Right atrium auricular region (tissue), 2 donors: Measurements from ENCODE around the gene MRPS18C. TPM values are rescaled to one million over a fixed set of nuclear protein-coding genes. Genes with fewer than 3 reads are reported as not detected.
A peak's percentile ranks its signal among the peaks of the same experiment; 100 is the strongest.

Experiments
- DNase-seq: peaks from one replicate; pipeline ENCODE4 v3.0.0-alpha.2; 2019; ENCODE audit warnings: low spot score
- H3K27ac ChIP-seq, 2 donors: fragments of 200-600 bp; sonication (generic); 1 replicate in 1 of 2; 2 replicates in 1 of 2; pipeline ENCODE4 v1.5.1; 2016 to 2019
- H3K27me3 ChIP-seq, 2 donors: fragments of 200-600 bp; sonication (generic); one replicate each; pipeline versions ENCODE4 v1.5.1 to v1.6.0; 2017 to 2019
- H3K36me3 ChIP-seq: fragments of 200-600 bp; sonication (generic); one replicate; pipeline ENCODE4 v1.5.1; 2016
- H3K4me1 ChIP-seq, 2 donors: fragments of 200-600 bp; sonication (generic); one replicate each; pipeline versions ENCODE4 v1.5.1 to v1.6.0; 2017 to 2019
- H3K4me3 ChIP-seq, 2 donors: fragments of 200-600 bp; sonication (generic); 1 replicate in 1 of 2; 2 replicates in 1 of 2; pipeline ENCODE4 v1.5.1; 2017 to 2019; ENCODE audit warnings: mild to moderate bottlenecking in 1 of 2, moderate library complexity in 1 of 2
- H3K9me3 ChIP-seq, 2 donors: fragments of 200-600 bp; sonication (generic); one replicate each; pipeline ENCODE4 v1.5.1; 2019
- CTCF ChIP-seq, 2 donors: fragments of 200-600 bp; sonication (generic); IDR thresholded peaks; one replicate each; pipeline ENCODE4 v1.5.1; 2019; ENCODE audit warnings: antibody characterized with exemption in 2 of 2
- total RNA-seq, 2 donors: library from RNA; depleted of rRNA; stranded (reverse); fragments of >200 nt; gene quantifications; one replicate each; pipeline ENCODE4 v1.1.0, GENCODE V29; 2016

MRPS18C gene
- total RNA-seq, 2 donors from 2014 or later = 23.9 to 28.8 TPM

- H3K9me3 ChIP-seq = no peaks in the 10 kb centered on the region
- peak overlapping the region; percentile 95 to 98 for H3K27ac ChIP-seq
- H3K4me1 ChIP-seq = peaks cover 0 to 26% of the 10 kb centered on the region in 2 donors
- H3K4me3 ChIP-seq = peak overlapping the region; percentile 79 to 87
- no peaks in the 10 kb centered on the region for H3K27me3 ChIP-seq
- TF ChIP-seq CTCF (IDR thresholded peaks at IDR 0.05) = no peak
- DNase-seq = no peak
- H3K36me3 ChIP-seq = peaks cover 11% of the 10 kb centered on the region
Measured at GRCh38 chr4:83454686-83455085, 1.2 kb upstream of the MRPS18C start.

DNA sequence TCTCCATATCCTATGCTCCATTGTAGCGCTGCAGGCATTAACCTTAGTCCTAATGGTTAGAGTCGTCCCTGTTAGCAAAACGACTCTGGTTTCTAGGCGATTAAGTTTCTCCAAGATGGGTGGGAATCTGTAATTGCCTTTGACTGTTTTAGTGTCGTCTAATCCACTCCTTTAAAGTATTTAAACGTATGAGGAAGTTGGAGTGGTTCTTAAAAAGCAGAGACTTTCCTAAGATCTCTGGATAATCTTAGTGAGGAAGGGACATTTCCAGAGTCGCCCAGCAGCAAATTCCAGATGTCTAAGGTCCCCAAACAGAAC, 285 bp downstream of the MRPS18C start:
- peak overlapping the region; percentile 95 to 98 for H3K27ac ChIP-seq
- H3K27me3 ChIP-seq = no peaks in the 10 kb centered on the region
- H3K9me3 ChIP-seq = no peaks in the 10 kb centered on the region
- H3K4me1 ChIP-seq = peaks cover 0 to 26% of the 10 kb centered on the region in 2 donors
- no peak for TF ChIP-seq CTCF (IDR thresholded peaks at IDR 0.05)
- no peak for DNase-seq
- peak overlapping the region; percentile 79 to 87 for H3K4me3 ChIP-seq
- peaks cover 21% of the 10 kb centered on the region for H3K36me3 ChIP-seq

GRCh38 chr4:83473423-83473822, 17.6 kb downstream of the MRPS18C start:
- H3K27me3 ChIP-seq = no peaks in the 10 kb centered on the region
- H3K9me3 ChIP-seq = no peaks in the 10 kb centered on the region
- no peak for DNase-seq
- H3K36me3 ChIP-seq = peaks cover 18% of the 10 kb centered on the region
- no peak overlapping the region for H3K4me3 ChIP-seq
- TF ChIP-seq CTCF (IDR thresholded peaks at IDR 0.05) = no peak
- no peaks in the 10 kb centered on the region for H3K4me1 ChIP-seq
- no peak overlapping the region for H3K27ac ChIP-seq

- Histone ChIP-seq H3K4me1 (no peaks in the 10 kb centered on the region), H3K4me3 (no peak overlapping the region), H3K9me3 (no peaks in the 10 kb centered on the region), H3K27ac (no peak overlapping the region), H3K27me3 (no peaks in the 10 kb centered on the region), H3K36me3 (peaks cover 13% of the 10 kb centered on the region)
- TF ChIP-seq CTCF (IDR thresholded peaks at IDR 0.05) = no peak
- no peak for DNase-seq
Measured at GRCh38 chr4:83473966-83474365, 18.1 kb downstream of the MRPS18C start.

- Histone ChIP-seq H3K36me3 (no peaks in the 10 kb centered on the region), H3K9me3 (no peaks in the 10 kb centered on the region), H3K4me3 (peak within 1 kb of the TSS; percentile 64 to 70), H3K27me3 (no peaks in the 10 kb centered on the region), H3K27ac (peak within 1 kb of the TSS; percentile 80 to 90), H3K4me1 (peaks cover 0 to 13% of the 10 kb centered on the region in 2 donors)
- DNase-seq = peak; percentile 91
- no peak for TF ChIP-seq CTCF (IDR thresholded peaks at IDR 0.05)
Measured at GRCh38 chr4:83484500-83485461, 28.9 kb downstream of the MRPS18C start, which contains the start of gene ABRAXAS1. ABRAXAS1 (minus strand) TSS chr4:83485100; CDS start chr4:83485072, 28 bp downstream.
